ENCODE data around the gene CLEC18B. TPM values are rescaled to one million over a fixed set of nuclear protein-coding genes. Genes with fewer than 3 reads are reported as not detected.
"Not testable (repeated sequence)": the region's sequence is repeated elsewhere in the genome, so short reads cannot be mapped to it uniquely, and the experiment has no call there.

Gene CLEC18B
- total RNA-seq, 3 donors from 2014 or later = 1.1 to 5.5 (median 2.0) TPM

- DNase-seq (peak; percentile 99 to 100 (median 99)), ATAC-seq (peak; percentile 98)
- peak overlapping the region; percentile 89 for H3K4me3 ChIP-seq
- H3K4me1 ChIP-seq (ENCODE audit: low read depth); intact Hi-C loops (cut with DNase I, micrococcal nuclease); H3K36me3 ChIP-seq (ENCODE audit: low read depth); H3K9me3 ChIP-seq: not testable (repeated sequence)
- TF ChIP-seq CTCF (IDR thresholded peaks at IDR 0.05) = peak; percentile 8
Observed at GRCh38 chr16:74368002-74368911, 53.0 kb downstream of the CLEC18B start.

GRCh38 chr16:74367469-74368001 lies 53.7 kb downstream of the CLEC18B start:
- H3K4me1 ChIP-seq (ENCODE audit: low read depth); H3K36me3 ChIP-seq (ENCODE audit: low read depth); H3K9me3 ChIP-seq; intact Hi-C loops (cut with DNase I, micrococcal nuclease): not testable (repeated sequence)
- ATAC-seq = peak; percentile 58
- H3K4me3 ChIP-seq = peak overlapping the region; percentile 89
- DNase-seq = peak; percentile 45 to 80 (median 76)

- peak; percentile 8 for ATAC-seq
- H3K36me3 ChIP-seq (ENCODE audit: low read depth); H3K4me3 ChIP-seq; intact Hi-C loops (cut with DNase I, micrococcal nuclease); H3K4me1 ChIP-seq (ENCODE audit: low read depth); DNase-seq; H3K9me3 ChIP-seq: not testable (repeated sequence)
Observed at GRCh38 chr16:74361646-74362610, 59.4 kb downstream of the CLEC18B start.

Other genes starting within 250 kb of the CLEC18B start
- 10 to 100 TPM; 66.3 to 96.7 (median 83.7) TPM for gene PSMD7, start 124.7 kb downstream of the CLEC18B start, total RNA-seq
- 10 to 100 TPM in 2 of 3 donors, under 1 TPM in 1; 0.80 to 36.1 (median 17.5) TPM for gene NPIPB15, start 45.2 kb downstream of the CLEC18B start, total RNA-seq
- 100 to 1,000 TPM in 1 of 3 donors, 10 to 100 TPM in 2; 91.3 to 122 (median 99.7) TPM for gene GLG1, start 185.6 kb upstream of the CLEC18B start, total RNA-seq
- gene RFWD3, start 245.4 kb upstream of the CLEC18B start, total RNA-seq = 10 to 100 TPM; 19.0 to 27.9 (median 25.7) TPM

Data from mucosa of descending colon (tissue), 3 donors.